NCI-H2029 (cell line): Measurements from ENCODE around the gene ZNF367.
A peak's percentile ranks its signal among the peaks of the same experiment; 100 is the strongest.

Experiments used
- DNase-seq: peaks from one replicate; lab custom pipeline; 2025; lab: John Stamatoyannopoulos, UW

The ZNF367 gene

DNA sequence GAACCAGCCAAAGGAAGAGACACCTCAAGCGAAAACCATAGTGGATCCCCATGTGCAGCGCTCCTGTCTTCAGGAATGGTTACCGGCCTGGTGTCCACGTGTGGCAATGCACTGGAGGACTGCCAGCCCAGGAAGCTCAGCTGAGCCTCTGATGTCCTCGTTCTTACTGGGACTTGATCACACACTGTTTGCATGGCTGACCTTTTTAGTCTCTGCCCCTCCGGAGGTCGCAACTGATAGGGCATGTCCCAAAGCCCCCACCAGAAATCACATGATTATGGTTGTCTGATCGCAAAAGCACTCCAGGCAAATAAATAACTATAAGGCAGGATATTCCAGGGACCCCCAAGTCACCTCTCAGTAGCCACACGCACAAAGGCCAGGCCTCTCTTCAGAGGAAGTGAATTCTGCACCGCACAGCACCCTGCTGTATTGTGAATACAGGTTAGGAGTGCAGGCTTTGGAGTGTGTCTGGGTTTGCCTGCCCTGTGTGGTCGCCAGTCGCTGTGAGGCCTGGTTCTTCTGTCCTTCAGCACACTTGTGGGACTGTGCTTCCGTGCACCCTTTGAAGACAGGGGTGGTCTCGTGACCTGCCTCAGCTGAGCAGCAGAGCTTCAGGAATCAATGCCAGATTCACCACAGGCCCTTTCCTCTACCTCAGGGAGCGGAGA is 18.4 kb upstream of the ZNF367 start:
- no peak for DNase-seq

GRCh38 chr9:96436063-96436455 is 17.9 kb upstream of the ZNF367 start:
- no peak for DNase-seq

- DNase-seq: no peak
Measured at GRCh38 chr9:96435345-96435744, 17.2 kb upstream of the ZNF367 start.

DNA sequence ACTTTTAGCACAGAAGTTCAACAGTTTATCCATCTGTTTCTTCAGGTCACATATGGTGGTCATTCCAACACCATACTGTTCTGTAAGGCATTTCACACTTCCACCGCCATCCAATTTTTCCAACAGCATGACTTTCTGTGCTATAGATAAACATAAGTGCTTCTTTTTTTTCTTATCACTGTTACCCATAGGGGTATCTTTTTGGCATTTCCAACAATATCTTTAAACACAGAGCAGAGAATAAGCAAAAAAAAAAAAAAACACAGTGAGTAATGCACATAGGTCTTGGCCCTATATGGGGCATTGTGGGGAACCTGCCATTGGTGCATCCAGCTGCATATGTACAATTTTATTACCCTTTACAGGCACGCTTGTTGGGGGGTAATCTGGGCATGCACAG is 12.2 kb upstream of the ZNF367 start:
- DNase-seq: no peak

DNA sequence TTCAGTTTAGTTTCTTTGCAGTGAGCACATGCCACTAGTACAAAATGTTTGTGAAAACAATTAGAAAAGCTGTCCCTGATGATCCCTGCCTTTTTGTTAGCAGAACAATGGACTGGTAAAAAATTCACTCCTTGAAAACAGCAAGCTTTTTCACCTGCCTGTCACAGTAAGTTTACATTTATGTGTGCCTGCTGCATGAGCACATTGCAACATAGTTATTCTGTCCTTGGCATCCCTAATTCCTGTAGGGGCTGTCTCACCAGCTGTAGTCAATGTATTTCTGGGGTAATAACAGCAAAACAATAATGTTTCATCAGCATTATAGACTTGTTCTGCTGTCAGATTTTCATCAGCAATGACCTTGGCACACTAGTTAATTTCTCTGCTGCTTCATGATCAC is 11.6 kb upstream of the ZNF367 start:
- no peak for DNase-seq

GRCh38 chr9:96425500-96426169 is 7.5 kb upstream of the ZNF367 start:
- no peak for DNase-seq

- no peak for DNase-seq
Measured at GRCh38 chr9:96423985-96424336, 5.8 kb upstream of the ZNF367 start.

DNA sequence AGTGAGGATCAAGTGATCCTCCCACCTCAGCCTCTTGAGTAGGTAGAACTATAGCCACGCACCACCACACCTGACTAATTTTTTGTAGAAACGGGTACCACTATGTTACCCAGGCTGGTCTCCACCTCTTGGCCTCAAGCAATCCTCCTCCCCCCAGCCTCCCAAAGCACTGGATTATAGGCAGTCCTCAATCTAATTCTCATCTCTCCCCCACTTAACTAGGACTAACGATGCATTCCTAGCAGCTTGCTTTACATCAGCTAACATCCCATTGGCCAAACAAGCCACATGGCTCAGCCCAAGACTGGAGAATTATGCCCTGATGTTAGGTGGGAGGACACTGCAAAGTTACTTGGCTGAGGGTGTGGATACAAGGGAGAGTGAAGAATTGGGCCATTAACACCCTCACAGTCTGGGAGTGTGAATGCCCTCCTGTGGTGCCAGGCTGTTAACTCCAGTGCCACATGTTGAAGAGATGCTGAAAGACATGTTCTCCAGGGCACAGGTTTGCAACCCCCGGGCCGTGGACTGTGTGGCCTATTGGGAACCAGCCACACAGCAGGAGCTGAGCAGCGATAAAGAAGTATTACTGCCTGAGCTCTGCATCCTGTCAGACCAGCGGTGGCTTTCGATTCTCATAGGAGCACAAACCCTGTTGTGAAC is 5.3 kb upstream of the ZNF367 start:
- no peak for DNase-seq

- DNase-seq: no peak
Measured at GRCh38 chr9:96420468-96421219, 2.5 kb upstream of the ZNF367 start.

GRCh38 chr9:96419691-96419969 is 1.5 kb upstream of the ZNF367 start:
- no peak for DNase-seq

DNA sequence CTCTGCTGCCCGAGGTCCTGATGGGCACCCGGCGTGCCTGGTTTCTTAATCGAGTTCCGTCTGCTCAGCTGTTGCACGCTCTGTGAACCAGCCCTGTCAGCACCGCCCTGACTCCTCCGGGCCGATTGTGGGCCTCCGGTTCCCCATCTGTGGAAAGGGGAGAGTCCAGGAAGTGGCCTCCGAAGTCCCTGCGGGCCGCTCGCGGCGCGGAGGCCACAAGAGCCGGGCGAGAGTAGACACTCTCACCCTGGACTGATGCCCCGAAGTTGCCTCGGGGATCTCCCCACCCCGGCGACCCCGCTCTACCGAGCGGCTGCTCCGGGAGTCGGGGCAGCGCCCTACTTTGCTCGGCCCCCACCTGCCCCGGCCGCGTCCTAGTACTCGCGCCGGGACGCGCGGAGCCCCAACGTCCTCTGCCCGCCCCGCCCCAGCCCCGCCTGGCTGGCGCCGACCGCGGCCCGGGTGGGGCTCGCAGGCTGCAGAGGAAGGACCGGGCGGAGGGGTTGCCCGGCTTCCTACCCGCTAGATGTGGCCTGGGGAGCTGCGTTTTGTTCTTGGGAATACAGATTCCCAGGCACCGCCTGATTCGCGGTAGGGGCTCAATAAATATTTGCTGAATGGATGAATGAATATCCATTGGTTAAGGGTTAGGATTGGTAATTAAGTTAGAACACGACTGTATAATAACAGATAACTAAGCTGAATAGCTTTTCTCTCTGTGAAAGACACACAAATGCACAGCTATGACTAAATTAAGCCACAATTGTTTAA is 935 bp upstream of the ZNF367 start:
- DNase-seq: peak; percentile 58

GRCh38 chr9:96417661-96418082 is 498 bp downstream of the ZNF367 start:
- no peak for DNase-seq

GRCh38 chr9:96417051-96417586 is 1.1 kb downstream of the ZNF367 start:
- DNase-seq: peak; percentile 72

GRCh38 chr9:96413302-96414221 is 4.6 kb downstream of the ZNF367 start:
- DNase-seq: no peak

DNA sequence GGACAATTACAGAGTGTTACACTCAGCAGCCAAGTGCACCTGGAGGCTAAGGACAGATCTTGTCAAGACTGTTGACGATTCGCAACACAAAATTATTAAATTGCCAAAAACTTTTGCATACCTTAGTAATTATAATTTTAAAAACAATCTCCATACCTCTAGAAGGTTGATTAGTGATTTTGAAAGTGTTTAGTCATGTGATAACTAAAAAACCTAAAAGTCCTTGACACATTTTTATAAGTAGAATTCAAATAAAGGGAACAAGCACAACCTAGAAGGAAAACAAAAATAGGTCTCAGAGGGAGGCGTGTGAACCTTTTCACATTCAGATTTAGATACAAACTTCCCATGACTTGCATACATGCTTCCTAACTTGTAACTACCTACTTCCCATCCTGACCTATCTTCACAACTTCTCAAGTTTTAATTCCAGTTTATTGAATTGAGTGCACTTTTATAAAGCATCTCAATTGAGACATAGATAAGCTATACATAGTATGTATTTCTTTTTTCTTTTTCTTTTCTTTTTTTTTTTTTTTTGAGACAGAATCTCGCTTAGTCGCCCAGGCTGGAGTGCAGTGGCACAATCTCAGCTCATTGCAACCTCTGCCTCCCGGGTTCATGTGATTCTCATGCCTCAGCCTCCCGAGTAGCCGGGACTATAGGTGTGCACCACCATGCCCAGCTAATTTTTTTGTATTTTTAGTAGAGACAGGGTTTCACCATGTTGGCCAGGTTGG is 5.8 kb downstream of the ZNF367 start:
- no peak for DNase-seq

GRCh38 chr9:96411129-96411838 is 6.9 kb downstream of the ZNF367 start:
- no peak for DNase-seq

- no peak for DNase-seq
Measured at GRCh38 chr9:96408409-96409280, 9.5 kb downstream of the ZNF367 start.

- no peak for DNase-seq
Measured at GRCh38 chr9:96400132-96400910, 17.8 kb downstream of the ZNF367 start.
